ENCODE data around the gene TMCO6.

- TF ChIP-seq JUN (CRISPR knock-in tag; IDR thresholded peaks at IDR 0.05) (no peak), CTCF (IDR thresholded peaks at IDR 0.05) (no peak), E2F4 (CRISPR knock-in tag; IDR thresholded peaks at IDR 0.05; ENCODE audit: borderline replicate concordance, low read depth) (no peak), MLX (CRISPR knock-in tag; IDR thresholded peaks at IDR 0.05) (no peak), USF2 (CRISPR knock-in tag; IDR thresholded peaks at IDR 0.05) (no peak), E2F5 (CRISPR knock-in tag; IDR thresholded peaks at IDR 0.05) (no peak)
Observed at GRCh38 chr5:140630292-140631035, 8.8 kb upstream of the TMCO6 start.
